Astrocyte of the spinal cord (primary cell): Measurements from ENCODE around the gene VGLL4.
A peak's percentile ranks its signal among the peaks of the same experiment; 100 is the strongest.

Experiments used
- DNase-seq: peaks from one replicate; pipeline ENCODE4 v3.0.0; 2011; ENCODE audit warnings: low read depth, low spot score
- H3K4me3 ChIP-seq: 2 replicates; pipeline ENCODE4 v1.5.1; 2011; ENCODE audit warnings: low read depth, mild to moderate bottlenecking, low read length, moderate library complexity
- CTCF ChIP-seq: IDR thresholded peaks from 2 replicates; pipeline ENCODE4 v1.5.1; 2012; ENCODE audit warnings: low read depth, mild to moderate bottlenecking, low read length, inconsistent platforms
- in situ Hi-C: cut with HindIII; loops from 2 replicates; pipeline ENCODE4 v1.10.0; 2017; ENCODE audit warnings: low sequenced_read_pairs

VGLL4 gene

DNA sequence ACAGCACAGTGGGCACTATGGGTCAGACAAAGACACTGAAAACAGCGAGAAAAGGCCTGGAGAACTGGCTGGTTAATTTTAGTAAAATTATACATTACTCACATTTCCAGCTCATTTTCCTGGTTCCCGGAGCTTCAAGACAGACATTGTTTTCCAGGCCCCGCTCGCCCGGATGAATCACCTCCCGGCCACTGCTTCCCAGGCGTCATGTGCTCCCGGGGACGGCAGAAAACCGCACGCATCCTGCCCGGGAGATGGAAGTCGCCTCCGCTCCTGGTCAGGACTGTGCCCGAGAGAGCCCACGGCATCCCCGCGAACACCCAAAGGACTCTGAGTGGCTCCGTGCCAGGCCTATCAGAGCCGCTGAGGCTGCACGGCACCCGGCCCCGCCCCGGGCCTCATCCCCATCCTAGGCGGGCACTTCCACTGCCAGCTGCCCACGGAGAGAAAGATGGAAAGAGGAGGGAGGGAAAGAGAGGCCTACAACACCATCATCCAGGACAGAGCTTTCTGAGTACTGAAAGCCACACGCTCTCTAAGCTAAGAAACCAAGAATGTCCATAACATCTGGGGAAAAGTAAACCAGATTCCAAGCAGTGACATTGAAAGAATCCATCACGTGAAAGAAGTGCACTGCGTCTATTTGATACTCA, 75.1 kb downstream of the VGLL4 start:
- peak; percentile 95 for DNase-seq
- peak overlapping the region; percentile 30 for H3K4me3 ChIP-seq
- TF ChIP-seq CTCF: no peak
- in situ Hi-C loops: no loop called here

GRCh38 chr3:11567516-11568467, 75.9 kb downstream of the VGLL4 start:
- DNase-seq: peak; percentile 83
- in situ Hi-C loops: no loop called here
- TF ChIP-seq CTCF: no peak
- peak overlapping the region; percentile 30 for H3K4me3 ChIP-seq

- in situ Hi-C loops: no loop called here
- DNase-seq: no peak
- H3K4me3 ChIP-seq: no peak overlapping the region
- TF ChIP-seq CTCF: no peak
Measured at GRCh38 chr3:11566916-11567315, 76.8 kb downstream of the VGLL4 start.

DNA sequence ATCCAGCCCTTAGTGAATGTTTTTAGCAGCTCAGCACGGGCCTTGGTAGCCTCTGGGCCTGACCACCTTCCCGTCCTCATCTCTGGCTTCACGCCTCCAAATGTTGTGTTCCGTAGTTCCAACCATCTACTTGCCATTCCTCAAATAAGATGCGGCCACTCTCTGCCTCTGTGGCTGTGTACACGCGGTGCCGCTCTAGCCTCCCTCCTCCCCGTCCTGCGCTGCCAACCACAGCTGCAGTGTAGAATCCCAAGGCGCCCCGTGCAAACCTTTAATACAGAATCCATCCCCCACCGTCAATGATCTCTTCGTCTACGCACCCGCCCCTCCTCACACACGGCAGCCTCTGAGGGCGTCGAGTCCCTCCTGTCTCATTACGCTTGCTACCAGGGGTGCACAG, 77.2 kb downstream of the VGLL4 start:
- no peak for TF ChIP-seq CTCF
- in situ Hi-C loops: no loop called here
- no peak overlapping the region for H3K4me3 ChIP-seq
- no peak for DNase-seq

GRCh38 chr3:11565932-11566331, 77.8 kb downstream of the VGLL4 start:
- no peak for TF ChIP-seq CTCF
- in situ Hi-C loops: no loop called here

DNA sequence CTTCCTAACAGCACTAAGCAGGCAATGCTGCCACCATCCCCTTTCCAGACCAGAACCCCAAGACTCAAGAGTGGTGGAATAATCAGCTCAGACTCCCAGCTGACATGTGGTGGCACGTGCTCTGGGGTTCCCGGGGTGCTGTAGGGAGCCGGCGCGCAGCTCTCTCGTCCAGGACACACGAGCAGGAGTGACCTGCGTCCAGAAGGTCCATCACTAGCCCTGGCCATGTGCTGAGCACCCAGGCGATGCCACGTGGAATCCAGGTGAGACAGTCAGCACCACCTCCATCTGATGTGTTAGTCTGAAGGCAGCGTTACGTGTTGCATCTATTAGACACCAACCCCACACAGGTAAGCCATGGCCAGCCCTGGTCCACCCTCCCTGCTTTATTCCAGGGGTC, 78.2 kb downstream of the VGLL4 start:
- H3K4me3 ChIP-seq: no peak overlapping the region
- in situ Hi-C loops: no loop called here
- TF ChIP-seq CTCF: no peak
- DNase-seq: no peak

More at GRCh38 chr3:11565932-11566331, 77.8 kb downstream of the VGLL4 start:
- DNase-seq: no peak
- no peak overlapping the region for H3K4me3 ChIP-seq
